T-helper 2 cell treated with Interferon-gamma antibody and Interleukin-4, amounts not matched to agents 100 ng/mL and 5 ng/mL, for 36 hours (primary cell): ENCODE measurements around the gene POP4. TPM values are rescaled to one million over a fixed set of nuclear protein-coding genes. Genes with fewer than 3 reads are reported as not detected.
"Not testable (repeated sequence)": the region's sequence is repeated elsewhere in the genome, so short reads cannot be mapped to it uniquely, and the experiment has no call there.

Source experiments
- intact Hi-C: fragments of 100-400 bp; cut with micrococcal nuclease; formaldehyde crosslinking; loops from one replicate; pipeline ENCODE4 v1.15.1; 2023
- total RNA-seq: library from RNA; stranded (reverse); gene quantifications from 2 replicates; pipeline ENCODE4 v1.2.3, GENCODE V29; 2022

Gene POP4
- total RNA-seq, 1 donor from 2014 or later = 104 TPM

DNA sequence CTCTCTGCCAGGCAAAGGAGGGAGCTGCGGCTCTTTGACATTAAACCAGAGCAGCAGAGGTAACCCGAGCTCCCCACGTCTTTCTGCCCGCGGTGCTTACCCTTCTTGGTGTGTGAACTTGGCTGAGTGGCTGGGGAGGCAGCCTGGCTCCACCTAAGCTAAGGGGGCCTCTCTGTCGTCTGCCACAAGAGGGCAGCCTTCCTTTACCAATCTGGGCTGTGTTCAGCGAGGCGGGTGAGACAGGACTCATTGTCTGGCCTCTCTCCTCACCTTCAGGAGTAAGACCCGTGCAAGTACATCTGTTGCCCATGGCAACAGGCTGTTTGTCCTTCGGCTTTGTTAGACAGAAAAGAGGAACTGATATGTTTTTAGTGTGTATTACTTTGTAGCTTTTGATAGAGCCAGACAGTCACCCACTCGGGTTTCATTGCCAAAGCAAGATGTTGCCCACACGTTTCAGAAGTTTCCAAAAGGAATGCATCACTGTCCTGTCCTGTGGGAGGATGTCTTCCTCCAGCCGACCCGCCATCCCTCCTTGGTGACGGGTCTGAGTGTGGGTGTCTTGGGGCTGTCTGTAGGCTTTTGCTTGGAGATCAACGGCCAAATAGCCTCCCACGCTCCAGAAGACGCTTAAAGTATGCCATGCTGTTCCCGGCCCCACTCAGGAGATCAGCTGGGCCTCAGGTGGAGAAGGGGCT lies 4.6 kb downstream of the POP4 start:
- intact Hi-C loops = loop anchor here (1.0 kb wide), 3 partner anchors 61 to 106 kb away; no protein-coding TSS in a partner anchor

DNA sequence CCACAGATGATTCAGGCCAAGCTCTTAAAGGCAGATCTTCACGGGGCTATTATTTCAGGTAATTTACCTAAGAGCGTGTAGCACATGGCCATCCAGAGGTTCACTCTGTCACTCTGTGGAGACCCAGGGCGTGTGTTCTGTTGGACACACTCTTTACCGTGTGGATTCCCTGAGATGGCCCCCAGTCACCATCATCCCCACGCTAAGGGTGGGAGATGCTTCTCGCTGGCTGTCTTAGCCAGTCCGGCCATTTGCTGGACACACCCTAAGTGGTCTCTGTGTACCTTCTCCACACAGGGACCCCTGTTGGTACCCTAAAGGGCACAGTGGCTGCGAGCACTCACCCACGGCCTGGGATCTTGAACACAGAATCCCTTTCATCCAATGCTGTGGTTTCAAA lies 6.0 kb downstream of the POP4 start:
- intact Hi-C loops = no loop called here

DNA sequence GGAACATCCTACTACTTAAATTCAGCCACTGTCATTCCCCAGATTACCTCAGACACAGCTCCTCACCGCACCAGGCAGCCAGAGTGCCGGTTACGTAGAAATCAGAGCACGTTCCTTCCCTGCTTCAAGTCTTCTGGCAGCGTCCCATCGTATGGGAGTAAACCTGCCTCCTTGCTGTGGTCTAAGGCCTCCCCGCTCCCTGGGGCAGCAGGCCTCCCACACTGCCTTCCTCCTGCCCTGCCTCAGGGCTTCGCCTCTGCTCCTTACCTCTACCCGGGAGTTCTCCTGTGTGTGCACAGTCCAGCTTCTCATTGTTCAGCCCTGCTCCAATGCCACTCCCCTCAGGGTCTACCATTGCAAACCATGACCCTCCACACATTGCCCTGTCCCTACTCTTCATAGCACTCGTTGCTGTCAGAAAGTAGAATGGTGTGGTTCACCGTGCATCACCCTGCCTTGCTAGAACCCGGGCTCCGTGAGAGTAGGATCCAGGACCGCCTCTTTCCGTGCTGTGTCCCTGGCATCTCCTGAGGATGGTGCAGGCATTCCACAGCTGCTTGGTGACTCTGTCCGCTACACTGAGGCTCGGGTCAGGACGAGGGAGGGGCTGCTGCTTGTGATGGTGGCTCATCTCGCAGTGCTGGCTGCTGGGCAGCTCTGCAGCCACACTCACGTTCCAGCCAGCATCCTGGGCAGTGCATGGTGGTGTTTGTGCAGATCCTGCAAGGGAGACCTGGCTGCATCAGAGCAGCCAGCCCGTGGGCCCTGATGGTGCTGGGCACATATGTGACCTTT lies 6.9 kb downstream of the POP4 start:
- intact Hi-C loops = no loop called here

DNA sequence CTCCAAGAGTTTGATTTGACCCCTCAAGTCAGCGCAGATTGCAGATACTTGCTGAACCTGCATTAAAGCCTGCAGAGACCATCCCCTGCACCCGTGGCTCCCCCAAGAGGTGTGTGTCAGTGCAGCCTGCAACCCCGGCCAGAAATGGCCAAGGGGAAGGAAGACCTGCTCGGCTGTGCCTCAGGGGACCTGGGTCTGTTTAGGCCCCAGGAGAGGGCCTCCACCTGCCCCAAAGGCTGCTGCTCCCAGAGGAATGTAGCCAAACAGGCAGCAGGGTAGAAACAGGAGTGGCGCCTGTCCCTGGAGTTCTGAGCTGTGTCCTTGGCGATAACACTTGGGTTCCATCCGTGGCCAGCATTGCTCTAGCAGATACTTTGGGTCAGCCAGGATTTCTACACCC lies 8.0 kb downstream of the POP4 start:
- intact Hi-C loops = no loop called here

DNA sequence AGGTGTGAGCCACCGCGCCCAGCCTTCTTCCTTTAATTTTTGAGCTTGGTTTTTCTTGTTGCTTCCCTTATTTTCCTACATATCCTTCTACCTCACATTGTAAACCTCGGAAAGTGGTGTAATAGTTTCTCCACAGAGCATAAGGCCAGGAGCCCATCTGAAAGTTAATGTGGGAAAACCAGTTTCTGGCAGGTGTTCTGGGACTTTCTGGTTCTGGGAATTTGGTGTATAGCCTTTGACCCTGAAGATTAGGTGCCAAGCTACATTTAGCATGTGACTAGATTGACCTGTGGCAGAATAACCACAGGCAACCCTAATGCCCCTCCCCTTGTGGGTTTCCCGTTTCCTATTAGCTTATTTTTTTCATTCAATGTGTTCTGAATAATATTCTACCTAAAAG lies 8.7 kb downstream of the POP4 start:
- intact Hi-C loops = no loop called here

- intact Hi-C loops = no loop called here
These were observed 9.9 kb downstream of the POP4 start for GRCh38 chr19:29615891-29616425.

DNA sequence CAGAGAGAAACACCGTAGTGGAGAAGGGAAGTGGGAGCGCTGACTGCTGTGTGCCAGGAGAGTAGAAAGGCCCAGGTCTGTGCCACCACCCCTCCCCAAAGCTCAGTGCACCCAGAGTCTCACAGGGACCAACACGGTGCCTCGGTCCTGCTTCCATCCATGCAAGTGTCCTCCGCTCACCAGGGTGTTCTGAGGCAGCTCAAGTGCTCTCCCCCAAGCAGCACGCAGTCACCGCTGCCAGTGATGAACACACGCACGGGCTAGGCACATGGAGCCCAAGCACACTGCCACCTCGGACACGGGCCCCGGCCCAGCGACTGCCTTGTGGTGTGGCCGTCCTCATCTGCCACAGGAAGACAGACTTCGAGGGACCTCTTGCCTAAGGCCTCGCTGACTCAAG lies 10.5 kb downstream of the POP4 start:
- intact Hi-C loops = no loop called here

GRCh38 chr19:29617366-29618266 lies 11.5 kb downstream of the POP4 start:
- intact Hi-C loops = no loop called here

- intact Hi-C loops = no loop called here
These were observed 12.4 kb downstream of the POP4 start for GRCh38 chr19:29618434-29618833.

DNA sequence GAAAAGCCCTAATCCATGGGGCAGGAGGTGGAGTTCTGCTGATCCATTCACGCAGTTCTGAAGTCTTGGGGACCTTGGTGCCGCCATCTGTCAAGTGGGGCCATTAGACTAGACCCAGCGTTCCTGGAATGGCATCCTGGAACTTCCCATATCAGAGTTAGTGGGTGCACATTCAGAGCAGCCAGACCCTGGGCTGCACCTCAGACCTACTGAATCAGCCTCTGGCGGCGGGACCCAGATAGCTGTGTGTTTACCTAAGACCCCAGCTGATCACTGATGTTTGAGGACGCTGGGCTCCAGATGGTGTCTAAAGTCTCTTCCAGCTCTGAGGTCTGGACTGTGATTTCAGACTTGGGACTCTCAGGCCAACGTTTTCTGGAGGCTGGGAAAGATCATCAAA lies 12.8 kb downstream of the POP4 start:
- intact Hi-C loops = no loop called here

DNA sequence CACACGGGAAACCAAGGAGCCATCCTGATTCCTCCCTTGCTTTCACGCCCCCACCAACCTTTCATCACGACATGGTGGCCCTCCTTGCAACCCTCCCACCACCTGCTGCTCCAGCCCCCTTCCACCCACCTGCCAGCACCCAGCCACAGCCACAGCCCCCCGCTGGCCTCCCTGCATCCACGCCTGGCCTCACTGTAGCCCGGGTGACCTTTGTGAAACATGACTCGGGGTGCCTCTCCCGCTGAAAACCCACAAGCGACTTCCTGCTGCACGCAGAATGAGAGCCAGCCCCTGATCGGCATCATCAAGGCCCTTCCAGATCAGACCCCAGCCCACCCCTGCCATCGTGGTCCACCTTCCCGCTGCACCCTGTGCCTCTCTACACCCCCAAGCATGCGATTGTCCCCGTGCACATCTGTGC lies 14.9 kb downstream of the POP4 start:
- intact Hi-C loops = no loop called here

GRCh38 chr19:29622166-29623070 lies 16.3 kb downstream of the POP4 start:
- intact Hi-C loops = loop anchor here (2.0 kb wide), 1 partner anchor 42 kb away; the partner anchor contains the start of gene PLEKHF1

GRCh38 chr19:29623726-29624488 lies 17.8 kb downstream of the POP4 start:
- intact Hi-C loops = loop anchor here (2.0 kb wide), 1 partner anchor 41 kb away; the partner anchor contains the start of gene PLEKHF1

DNA sequence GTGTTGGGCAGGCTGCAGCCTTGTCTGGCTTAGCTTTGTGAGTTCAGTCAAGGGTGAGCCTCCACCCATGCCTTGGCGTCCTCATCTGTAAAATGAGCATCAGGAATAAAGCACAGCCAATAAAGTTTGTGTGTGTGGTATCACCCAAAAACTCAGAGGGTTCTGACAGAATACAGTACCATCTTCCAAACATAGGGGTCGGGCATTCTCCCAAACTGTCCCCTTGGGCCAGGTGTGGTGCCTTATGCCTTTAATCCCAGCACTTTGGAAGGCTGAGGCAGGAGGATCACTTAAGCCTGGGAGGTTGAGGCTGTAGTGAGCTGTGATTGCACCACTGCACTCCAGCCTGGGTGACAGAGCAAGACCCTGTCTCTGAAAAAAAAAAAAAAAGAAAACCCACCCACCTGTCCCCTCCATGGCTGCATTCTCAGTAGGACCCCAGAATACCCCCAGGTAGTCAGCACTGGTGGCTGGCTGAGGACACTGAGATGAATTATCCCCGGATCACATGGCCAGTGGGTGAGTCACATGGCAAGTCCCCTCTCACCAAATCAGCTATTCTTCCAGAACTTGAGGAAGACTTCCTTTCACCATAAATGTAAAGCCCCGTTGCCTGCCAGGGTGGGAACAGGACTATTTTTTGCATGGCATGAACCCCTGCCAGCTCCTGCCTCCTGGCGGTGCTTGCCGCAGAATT lies 18.6 kb downstream of the POP4 start:
- intact Hi-C loops = no loop called here

GRCh38 chr19:29625186-29625651 lies 19.1 kb downstream of the POP4 start:
- intact Hi-C loops = no loop called here

GRCh38 chr19:29626386-29626785 lies 20.3 kb downstream of the POP4 start:
- intact Hi-C loops = no loop called here

DNA sequence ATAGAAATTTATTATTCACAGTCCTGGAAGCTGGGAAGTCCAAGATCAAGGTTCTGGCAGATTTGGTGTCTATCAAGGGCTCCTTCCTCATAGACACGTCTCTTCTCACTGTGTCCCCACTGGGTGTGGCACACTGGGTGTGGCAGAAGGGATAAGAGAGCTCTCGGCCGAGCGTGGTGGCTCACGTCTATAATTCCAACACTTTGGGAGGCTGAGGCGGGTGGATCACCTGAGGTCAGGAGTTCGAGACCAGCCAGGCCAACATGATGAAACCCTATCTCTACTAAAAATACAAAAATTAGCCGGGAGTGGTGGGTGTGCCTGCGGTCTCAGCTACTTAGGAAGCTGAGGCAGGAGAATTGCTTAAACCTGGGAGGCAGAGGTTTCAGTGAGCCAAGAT lies 20.7 kb downstream of the POP4 start:
- intact Hi-C loops = not testable (repeated sequence)

DNA sequence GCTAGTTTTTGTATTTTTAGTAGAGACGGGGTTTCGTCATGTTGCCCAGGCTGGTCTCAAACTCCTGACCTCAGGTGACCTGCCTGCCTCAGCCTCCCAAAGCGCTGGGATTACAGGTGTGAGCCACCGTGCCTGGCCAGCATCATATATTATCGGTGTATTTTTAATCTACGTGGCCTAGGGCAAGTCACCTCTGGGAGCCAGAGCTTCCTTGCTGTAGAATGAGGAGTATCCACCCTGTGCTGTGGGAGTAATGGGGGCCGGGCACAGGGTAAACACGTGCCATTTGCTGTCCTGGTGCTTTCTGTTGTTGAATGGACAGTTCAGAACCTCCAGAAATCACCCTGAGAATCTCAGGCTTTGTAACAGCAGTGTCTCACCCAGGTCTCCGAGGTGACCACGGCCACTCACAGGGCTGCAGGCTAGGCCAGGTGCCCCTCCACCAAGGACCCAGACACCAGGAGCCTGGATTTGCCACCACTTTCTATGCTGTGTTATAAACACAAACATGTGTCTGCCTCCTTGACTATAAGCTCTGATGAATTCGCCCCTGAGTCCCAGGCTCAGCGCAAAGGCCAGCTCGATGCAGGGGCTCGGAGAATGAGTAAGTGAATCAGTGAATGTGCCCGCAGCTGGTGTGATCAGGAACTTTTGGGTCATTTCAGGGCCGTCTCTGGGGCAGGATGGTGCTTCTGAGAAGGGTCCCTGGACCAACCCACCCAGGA lies 22.7 kb downstream of the POP4 start:
- intact Hi-C loops = no loop called here
